Osteoblast (primary cell): Measurements from ENCODE around the gene ZFAND3. TPM values are rescaled to one million over a fixed set of nuclear protein-coding genes. Genes with fewer than 3 reads are reported as not detected.
A peak's percentile ranks its signal among the peaks of the same experiment; 100 is the strongest.

ENCODE experiments used
- DNase-seq: peaks from one replicate; pipeline ENCODE4 v3.0.0; 2011; ENCODE audit warnings: low spot score, mixed read lengths; ENCODE audit not compliant: insufficient read length; ENCODE audit errors: missing footprints
- H2AFZ ChIP-seq: 2 replicates; pipeline ENCODE4 v1.6.0; 2011; ENCODE audit warnings: mild to moderate bottlenecking, low read length
- H3K27ac ChIP-seq: 2 replicates; pipeline ENCODE4 v1.5.1; 2011; ENCODE audit warnings: mild to moderate bottlenecking, low read depth, low read length, moderate library complexity
- H3K27me3 ChIP-seq: 2 replicates; pipeline ENCODE4 v1.6.0; 2012; ENCODE audit warnings: mild to moderate bottlenecking, control low read depth, inconsistent platforms, low read length, moderate library complexity; ENCODE audit not compliant: insufficient read depth
- H3K36me3 ChIP-seq: 2 replicates; pipeline ENCODE4 v1.5.1; 2011; ENCODE audit warnings: mild to moderate bottlenecking, low read length, control low read depth, moderate library complexity; ENCODE audit not compliant: insufficient read depth
- H3K4me1 ChIP-seq: 2 replicates; pipeline ENCODE4 v1.5.1; 2011; ENCODE audit warnings: mild to moderate bottlenecking, low read length, control low read depth, moderate library complexity; ENCODE audit not compliant: insufficient read depth
- H3K4me2 ChIP-seq: 2 replicates; pipeline ENCODE4 v1.6.0; 2011; ENCODE audit warnings: mild to moderate bottlenecking, low read length; ENCODE audit not compliant: insufficient read depth
- H3K4me3 ChIP-seq: fragments of 200-600 bp; sonication (generic); 3 replicates; pipeline ENCODE4 v1.5.1; 2012; ENCODE audit warnings: mild to moderate bottlenecking, low read length, inconsistent platforms; ENCODE audit not compliant: insufficient read depth
- H3K79me2 ChIP-seq: 2 replicates; pipeline ENCODE4 v1.6.0; 2012; ENCODE audit warnings: mild to moderate bottlenecking, low read length, control low read depth, inconsistent platforms; ENCODE audit not compliant: insufficient read depth
- H3K9me3 ChIP-seq: 2 replicates; pipeline ENCODE4 v1.5.1; 2011; ENCODE audit warnings: low read depth, low read length, control low read depth
- H4K20me1 ChIP-seq: 2 replicates; pipeline ENCODE4 v1.6.0; 2012; ENCODE audit warnings: mild to moderate bottlenecking, low read length, control low read depth; ENCODE audit not compliant: insufficient read depth
- CTCF ChIP-seq: IDR thresholded peaks from 2 replicates; pipeline ENCODE4 v1.5.1; 2011; ENCODE audit warnings: mild to moderate bottlenecking, low read depth, low read length, moderate library complexity; ENCODE audit errors: extremely low read depth
- total RNA-seq: library from RNA; depleted of rRNA; stranded (reverse); fragments of >200 nt; gene quantifications from 2 replicates; pipeline ENCODE4 v1.2.3, GENCODE V29; 2012

The ZFAND3 gene
- total RNA-seq, 1 donor = 27.1 TPM

- DNase-seq = no peak
- H3K4me2 ChIP-seq = no peak overlapping the region
- H3K79me2 ChIP-seq = no peaks in the 10 kb centered on the region
- no peaks in the 10 kb centered on the region for H4K20me1 ChIP-seq
- no peak overlapping the region for H2AFZ ChIP-seq
- H3K4me3 ChIP-seq = no peak overlapping the region
- TF ChIP-seq CTCF = no peak
- no peaks in the 10 kb centered on the region for H3K36me3 ChIP-seq
- H3K27ac ChIP-seq = no peak overlapping the region
- no peaks in the 10 kb centered on the region for H3K27me3 ChIP-seq
- H3K4me1 ChIP-seq = peaks cover 7% of the 10 kb centered on the region
- H3K9me3 ChIP-seq = no peaks in the 10 kb centered on the region
Measured at GRCh38 chr6:38168699-38169098, 349.2 kb downstream of the ZFAND3 start.

GRCh38 chr6:38169221-38169976 is 349.9 kb downstream of the ZFAND3 start:
- Histone ChIP-seq H3K27ac (no peak overlapping the region), H3K36me3 (no peaks in the 10 kb centered on the region), H3K4me2 (no peak overlapping the region), H2AFZ (no peak overlapping the region), H3K4me1 (peaks cover 7% of the 10 kb centered on the region), H3K4me3 (no peak overlapping the region), H4K20me1 (no peaks in the 10 kb centered on the region), H3K27me3 (no peaks in the 10 kb centered on the region), H3K9me3 (no peaks in the 10 kb centered on the region), H3K79me2 (no peaks in the 10 kb centered on the region)
- no peak for TF ChIP-seq CTCF
- peak; percentile 76 for DNase-seq

GRCh38 chr6:38169977-38170526 is 350.5 kb downstream of the ZFAND3 start:
- H3K4me1 ChIP-seq = peaks cover 3% of the 10 kb centered on the region
- H3K9me3 ChIP-seq = no peaks in the 10 kb centered on the region
- H3K4me2 ChIP-seq = no peak overlapping the region
- H3K36me3 ChIP-seq = no peaks in the 10 kb centered on the region
- H3K27ac ChIP-seq = no peak overlapping the region
- H3K79me2 ChIP-seq = no peaks in the 10 kb centered on the region
- no peak overlapping the region for H3K4me3 ChIP-seq
- H4K20me1 ChIP-seq = no peaks in the 10 kb centered on the region
- no peak overlapping the region for H2AFZ ChIP-seq
- peak; percentile 49 for DNase-seq
- TF ChIP-seq CTCF = no peak
- H3K27me3 ChIP-seq = no peaks in the 10 kb centered on the region

- Histone ChIP-seq H4K20me1 (no peaks in the 10 kb centered on the region), H3K36me3 (no peaks in the 10 kb centered on the region), H2AFZ (no peak overlapping the region), H3K4me2 (no peak overlapping the region), H3K4me3 (no peak overlapping the region), H3K4me1 (no peaks in the 10 kb centered on the region), H3K27me3 (no peaks in the 10 kb centered on the region), H3K9me3 (no peaks in the 10 kb centered on the region), H3K27ac (no peak overlapping the region), H3K79me2 (no peaks in the 10 kb centered on the region)
- DNase-seq = peak; percentile 77
- no peak for TF ChIP-seq CTCF
Measured at GRCh38 chr6:38170666-38171355, 351.3 kb downstream of the ZFAND3 start.
